ENCODE data around the gene STIP1.

DNA sequence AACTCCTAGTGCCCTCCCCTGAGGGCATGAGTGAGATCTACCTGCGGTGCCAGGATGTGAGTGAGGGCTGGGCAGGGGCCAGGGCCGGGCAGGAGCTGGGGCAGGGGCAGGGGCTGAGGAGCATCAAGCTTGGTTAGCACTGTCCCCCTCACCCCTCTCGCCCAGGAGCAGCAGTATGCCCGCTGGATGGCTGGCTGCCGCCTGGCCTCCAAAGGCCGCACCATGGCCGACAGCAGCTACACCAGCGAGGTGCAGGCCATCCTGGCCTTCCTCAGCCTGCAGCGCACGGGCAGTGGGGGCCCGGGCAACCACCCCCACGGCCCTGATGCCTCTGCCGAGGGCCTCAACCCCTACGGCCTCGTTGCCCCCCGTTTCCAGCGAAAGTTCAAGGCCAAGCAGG is 34.3 kb downstream of the STIP1 start:
- TF ChIP-seq, protein P1, sequence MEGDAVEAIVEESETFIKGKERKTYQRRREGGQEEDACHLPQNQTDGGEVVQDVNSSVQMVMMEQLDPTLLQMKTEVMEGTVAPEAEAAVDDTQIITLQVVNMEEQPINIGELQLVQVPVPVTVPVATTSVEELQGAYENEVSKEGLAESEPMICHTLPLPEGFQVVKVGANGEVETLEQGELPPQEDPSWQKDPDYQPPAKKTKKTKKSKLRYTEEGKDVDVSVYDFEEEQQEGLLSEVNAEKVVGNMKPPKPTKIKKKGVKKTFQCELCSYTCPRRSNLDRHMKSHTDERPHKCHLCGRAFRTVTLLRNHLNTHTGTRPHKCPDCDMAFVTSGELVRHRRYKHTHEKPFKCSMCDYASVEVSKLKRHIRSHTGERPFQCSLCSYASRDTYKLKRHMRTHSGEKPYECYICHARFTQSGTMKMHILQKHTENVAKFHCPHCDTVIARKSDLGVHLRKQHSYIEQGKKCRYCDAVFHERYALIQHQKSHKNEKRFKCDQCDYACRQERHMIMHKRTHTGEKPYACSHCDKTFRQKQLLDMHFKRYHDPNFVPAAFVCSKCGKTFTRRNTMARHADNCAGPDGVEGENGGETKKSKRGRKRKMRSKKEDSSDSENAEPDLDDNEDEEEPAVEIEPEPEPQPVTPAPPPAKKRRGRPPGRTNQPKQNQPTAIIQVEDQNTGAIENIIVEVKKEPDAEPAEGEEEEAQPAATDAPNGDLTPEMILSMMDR (IDR thresholded peaks at IDR 0.05 in 4 of 5, conservative IDR thresholded peaks at IDR 0.05 in 1 of 5): no peak
- TF ChIP-seq POLR2A (IDR thresholded peaks at IDR 0.05): no peak
